GM12801 (cell line): ENCODE data around the gene ANO1.

ENCODE experiments used
- CTCF ChIP-seq: IDR thresholded peaks from one replicate; pipeline ENCODE4 v1.5.1; 2011; ENCODE audit warnings: control low read depth; ENCODE audit not compliant: insufficient read length; ENCODE audit errors: extremely low read depth

Gene ANO1

GRCh38 chr11:70055444-70055843 is 22.7 kb upstream of the ANO1 start:
- TF ChIP-seq CTCF, result no peak

- TF ChIP-seq CTCF, result no peak
Measured at GRCh38 chr11:70057080-70057479, 21.0 kb upstream of the ANO1 start.

- TF ChIP-seq CTCF, result no peak
Measured at GRCh38 chr11:70059971-70060370, 18.1 kb upstream of the ANO1 start.

GRCh38 chr11:70060611-70061293 is 17.4 kb upstream of the ANO1 start:
- no peak for TF ChIP-seq CTCF

GRCh38 chr11:70061734-70062133 is 16.4 kb upstream of the ANO1 start:
- TF ChIP-seq CTCF, result no peak

GRCh38 chr11:70063121-70063520 is 15.0 kb upstream of the ANO1 start:
- TF ChIP-seq CTCF, result no peak

- no peak for TF ChIP-seq CTCF
Measured at GRCh38 chr11:70063555-70063954, 14.6 kb upstream of the ANO1 start.
